Measurements from ENCODE around the gene KLK10. TPM values are rescaled to one million over a fixed set of nuclear protein-coding genes. Genes with fewer than 3 reads are reported as not detected.
A peak's percentile ranks its signal among the peaks of the same experiment; 100 is the strongest.

The KLK10 gene
- total RNA-seq, 1 experiment from 2014 or later = not detected

- Histone ChIP-seq H3K9me3 (ENCODE audit: control insufficient read depth, insufficient read depth, low read depth, low read length) (no peaks in the 10 kb centered on the region), H3K36me3 (ENCODE audit: control insufficient read depth, insufficient read depth, low read length) (no peaks in the 10 kb centered on the region), H3K4me1 (ENCODE audit: control insufficient read depth, insufficient read depth, low read length) (no peaks in the 10 kb centered on the region), H3K27ac (ENCODE audit: low read length) (no peak within 1 kb of the TSS), H3K27me3 (ENCODE audit: control insufficient read depth, insufficient read depth, low read length) (no peaks in the 10 kb centered on the region), H3K4me3 (ENCODE audit: low read depth in 2 of 2, low read length in 2 of 2) (peak within 1 kb of the TSS in 1 of 2 experiments; percentile 7; a peak in 1 of 4 replicates)
- ATAC-seq (peak; percentile 53; the same call in 1 of the 2 replicates), DNase-seq (ENCODE audit: low read depth, low spot score) (no peak)
- ChIA-PET CTCF (interaction anchor here (0.8 kb wide), 1 partner anchor 11 kb away, joined by 8 read pairs; no protein-coding TSS in a partner anchor), POLR2A (no interaction called here)
- intact Hi-C loops (cut with micrococcal nuclease; ENCODE audit: unreplicated experiment) = no loop called here
- BruUV-seq (replicated peaks) = no TSS peak
- no peak for TF ChIP-seq SIN3A (IDR thresholded peaks at IDR 0.05; ENCODE audit: borderline replicate concordance, insufficient read depth, low read depth, low read length)
- in situ Hi-C loops (cut with HindIII; ENCODE audit: low pct_unique_long_range_greater_than_20kb, low sequenced_read_pairs) = no loop called here
Measured at GRCh38 chr19:51064534-51065220, 45.2 kb upstream of the KLK10 start, which contains the start of gene KLK13. KLK13 (minus strand) TSS chr19:51065092; CDS start chr19:51065067, 25 bp downstream.

GRCh38 chr19:51063664-51064063 lies 44.2 kb upstream of the KLK10 start:
- BruUV-seq (replicated peaks) = no TSS peak

More at GRCh38 chr19:51063664-51064063, 44.2 kb upstream of the KLK10 start:
- Histone ChIP-seq H3K4me1 (ENCODE audit: control insufficient read depth, insufficient read depth, low read length) (no peaks in the 10 kb centered on the region), H3K27me3 (ENCODE audit: control insufficient read depth, insufficient read depth, low read length) (no peaks in the 10 kb centered on the region), H3K4me3 (ENCODE audit: low read depth in 2 of 2, low read length in 2 of 2) (no peak overlapping the region), H3K27ac (ENCODE audit: low read length) (no peak overlapping the region), H3K9me3 (ENCODE audit: control insufficient read depth, insufficient read depth, low read depth, low read length) (no peaks in the 10 kb centered on the region), H3K36me3 (ENCODE audit: control insufficient read depth, insufficient read depth, low read length) (no peaks in the 10 kb centered on the region)
- intact Hi-C loops (cut with micrococcal nuclease; ENCODE audit: unreplicated experiment) = no loop called here
- DNase-seq (ENCODE audit: low read depth, low spot score) (no peak), ATAC-seq (no peak)
- ChIA-PET POLR2A (no interaction called here), CTCF (no interaction called here)
- TF ChIP-seq REST (IDR thresholded peaks at IDR 0.05; ENCODE audit: insufficient read depth in 1 of 2, low read depth in 2 of 2, low read length in 1 of 2) (no peak), CTCF (IDR thresholded peaks at IDR 0.05) (no peak), SIN3A (IDR thresholded peaks at IDR 0.05; ENCODE audit: borderline replicate concordance, insufficient read depth, low read depth, low read length) (no peak), POLR2AphosphoS5 (IDR thresholded peaks at IDR 0.05; ENCODE audit: low read depth, low read length) (no peak), TCF7L2 (IDR thresholded peaks at IDR 0.05; ENCODE audit: low read depth, low read length) (no peak)
- in situ Hi-C loops (cut with HindIII; ENCODE audit: low pct_unique_long_range_greater_than_20kb, low sequenced_read_pairs) = no loop called here

All from Panc1 (cell line).